Activated naive CD8-positive, alpha-beta T cell treated with anti-CD3 and anti-CD28 coated beads, Interleukin-2, amount 10 ng/mL, durations not matched to agents 7 days and 5 days (primary cell): ENCODE results near the gene CBX5. TPM values are rescaled to one million over a fixed set of nuclear protein-coding genes. Genes with fewer than 3 reads are reported as not detected.

Experiments used
- ATAC-seq: fragments of 150-1000 bp; cut with Tn5 transposase; one replicate; pipeline ENCODE4 v1.10.0; 2021; ENCODE audit warnings: low read depth, moderate library complexity
- POLR2A ChIA-PET: fragments of 350-600 bp; sonication (Branson Sonifier 250); formaldehyde crosslinking; loops from one replicate; lab custom pipeline; 2021; ENCODE audit warnings: antibody characterized with exemption; lab: Charles Lee
- DNase-seq: peaks from one replicate; pipeline ENCODE4 v3.0.0; 2021
- H3K27ac Mint-ChIP-seq: one replicate; pipeline ENCODE4 v1.8.0; 2022; ENCODE audit warnings: mild to moderate bottlenecking, mixed read lengths
- H3K27me3 Mint-ChIP-seq: one replicate; pipeline ENCODE4 v1.8.0; 2022; ENCODE audit warnings: mild to moderate bottlenecking, moderate library complexity, mixed read lengths
- H3K36me3 Mint-ChIP-seq: one replicate; pipeline ENCODE4 v1.8.0; 2021; ENCODE audit warnings: mild to moderate bottlenecking, mixed read lengths
- H3K4me1 Mint-ChIP-seq: one replicate; pipeline ENCODE4 v1.8.0; 2021; ENCODE audit warnings: mixed read lengths
- H3K4me3 Mint-ChIP-seq: one replicate; pipeline ENCODE4 v1.8.0; 2022; ENCODE audit warnings: mild to moderate bottlenecking, moderate library complexity, mixed read lengths
- H3K9me3 Mint-ChIP-seq: one replicate; pipeline ENCODE4 v1.8.0; 2021; ENCODE audit warnings: mixed read lengths
- total RNA-seq, 2 experiments: library from RNA; stranded (reverse); gene quantifications; one replicate each; pipeline ENCODE4 v1.2.3, GENCODE V29; 2021

Gene CBX5
- total RNA-seq, 2 experiments from 2014 or later: 113 TPM

DNA sequence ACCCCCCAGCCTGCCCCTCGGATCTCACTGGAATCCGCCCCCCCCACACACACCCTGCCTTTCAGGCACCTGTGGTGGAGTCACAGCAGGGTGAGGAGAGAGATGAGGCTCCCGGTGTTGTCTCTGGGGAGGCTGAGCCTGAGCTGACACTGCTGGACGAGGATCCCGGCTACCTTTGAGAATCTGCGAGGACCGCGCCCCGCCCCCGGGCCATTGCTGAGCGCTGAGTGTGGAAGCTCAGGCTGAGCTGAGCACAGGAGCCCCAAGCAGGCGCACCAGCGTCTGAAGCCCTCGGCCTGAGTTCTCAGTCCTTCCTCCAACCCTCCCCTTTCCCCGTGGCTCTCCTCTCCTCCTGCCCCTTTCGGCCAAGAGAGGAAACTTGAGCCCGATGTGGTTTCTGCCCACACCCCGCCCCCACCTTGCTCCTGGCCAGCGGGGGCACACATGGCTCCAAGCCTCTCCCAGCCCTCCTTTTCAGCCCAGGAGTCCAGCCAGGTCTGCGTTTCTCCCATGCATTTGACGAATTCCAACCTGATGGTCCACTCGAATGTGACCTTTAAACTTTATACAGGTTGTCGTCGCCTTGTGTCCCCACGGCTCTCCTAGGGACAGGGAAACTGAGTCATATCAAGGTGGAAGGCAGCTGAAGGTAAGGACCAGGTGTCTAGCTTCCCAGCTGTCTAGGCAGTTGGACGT is 21.0 kb upstream of the CBX5 start, which contains the start of gene NFE2:
Gene NFE2 (minus strand): TSS at position 284 of the 696 bp plus-strand sequence. CDS start 5,767 bp downstream, outside the sequence.
- Mint-ChIP-seq H3K9me3 (no peaks in the 10 kb centered on the region), H3K4me1 (peaks cover 19% of the 10 kb centered on the region), H3K4me3 (peak within 1 kb of the TSS; percentile 56), H3K27ac (no peak within 1 kb of the TSS), H3K27me3 (peaks cover 73% of the 10 kb centered on the region), H3K36me3 (no peaks in the 10 kb centered on the region)
- DNase-seq (peak; percentile 56), ATAC-seq (peak; percentile 72)
- POLR2A ChIA-PET: interaction anchor here (1.0 to 2.0 kb wide), 2 partner anchors 24 to 58 kb away, joined by 4 to 6 read pairs; partner anchors contain the start of gene COPZ1

DNA sequence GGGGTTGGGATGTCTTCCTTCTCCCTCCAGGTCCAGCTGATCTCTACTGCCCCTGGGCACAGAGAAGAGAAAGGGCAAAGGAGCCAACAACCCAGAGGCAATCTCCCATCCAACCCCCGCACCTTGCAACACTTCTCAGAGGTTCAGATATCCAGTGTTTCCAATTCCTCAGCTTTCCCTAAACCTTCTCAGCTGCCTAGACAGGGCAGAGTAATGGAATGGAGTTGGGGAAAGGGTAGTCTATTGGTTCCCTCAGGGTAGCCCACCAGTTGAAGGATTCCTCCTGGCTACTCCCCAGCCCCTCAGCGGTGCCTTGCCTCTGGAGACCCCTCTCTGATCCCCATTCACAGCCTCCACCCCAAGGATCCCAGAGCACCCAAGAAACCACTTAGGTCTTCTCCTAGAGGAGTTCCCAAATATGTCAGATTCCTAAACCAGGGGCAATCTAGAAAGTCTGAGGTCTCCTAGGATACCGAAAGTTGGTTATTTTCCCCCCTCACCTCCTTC is 20.4 kb upstream of the CBX5 start:
- Mint-ChIP-seq H3K27ac (no peak overlapping the region), H3K27me3 (peaks cover 77% of the 10 kb centered on the region), H3K4me1 (peaks cover 19% of the 10 kb centered on the region), H3K36me3 (no peaks in the 10 kb centered on the region), H3K4me3 (no peak overlapping the region), H3K9me3 (no peaks in the 10 kb centered on the region)
- no peak for DNase-seq
- ATAC-seq: no peak
- POLR2A ChIA-PET: interaction anchor here (1.0 to 2.0 kb wide), 3 partner anchors 17 to 58 kb away, joined by 3 to 6 read pairs (median 4); partner anchors contain the start of gene COPZ1

DNA sequence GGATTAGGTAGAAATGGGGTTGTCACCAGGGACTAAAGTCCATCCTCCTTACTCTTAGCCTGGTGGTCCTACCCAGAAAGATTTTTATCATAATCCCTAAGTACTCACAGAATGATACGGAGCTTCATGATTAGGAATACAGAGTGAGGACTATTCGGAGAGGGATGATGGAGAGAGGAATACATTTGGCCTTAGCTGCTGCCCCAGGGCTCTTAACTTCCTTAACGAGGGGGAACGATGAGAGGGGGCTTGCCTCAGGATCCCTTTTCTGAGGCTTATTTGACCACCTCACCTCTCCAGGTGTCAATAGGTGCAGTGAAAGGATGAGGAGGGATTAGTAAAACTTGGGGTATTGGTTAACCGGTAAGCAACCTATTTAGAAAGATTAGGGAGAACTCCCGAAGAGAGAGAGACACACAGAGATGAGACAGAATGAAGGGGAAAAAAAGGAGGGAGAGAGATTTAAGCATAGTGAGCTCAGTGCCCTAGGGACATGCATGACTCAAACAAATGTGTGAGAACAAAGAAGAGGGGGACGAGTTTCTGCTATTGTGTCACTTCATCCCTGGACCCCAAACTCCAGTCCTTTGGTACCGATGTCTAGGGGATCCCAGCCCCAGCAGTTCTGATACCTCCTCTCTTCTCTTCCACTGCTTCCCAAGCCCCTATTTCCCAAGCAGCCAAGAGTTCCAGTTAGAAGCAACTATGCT is 19.7 kb upstream of the CBX5 start:
- no peak for DNase-seq

DNA sequence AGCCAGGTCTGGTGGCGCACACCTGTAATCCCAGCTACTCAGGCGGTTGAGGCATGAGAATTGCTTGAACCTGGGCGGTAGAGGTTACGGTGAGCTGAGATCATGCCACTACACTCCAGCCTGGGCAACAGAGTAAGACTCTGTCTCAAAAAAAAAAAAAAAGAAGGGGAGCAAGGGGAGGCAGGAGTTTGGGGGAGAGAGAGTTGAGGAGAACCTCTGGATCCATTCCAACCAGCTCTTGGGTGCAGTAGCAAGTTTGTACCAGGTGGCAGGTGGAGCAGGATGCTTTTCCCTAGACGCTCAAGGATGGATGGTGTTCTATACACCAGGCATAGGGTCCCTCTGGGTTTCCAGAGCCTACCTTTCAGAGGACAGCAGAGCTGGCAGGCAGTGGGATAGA is 19.0 kb upstream of the CBX5 start:
- H3K4me3 Mint-ChIP-seq: no peak overlapping the region
- no peak for ATAC-seq

More for the DNA sequence above, 19.7 kb upstream of the CBX5 start:
- Mint-ChIP-seq H3K36me3 (no peaks in the 10 kb centered on the region), H3K27me3 (peaks cover 76% of the 10 kb centered on the region), H3K4me3 (no peak overlapping the region), H3K9me3 (no peaks in the 10 kb centered on the region), H3K4me1 (peaks cover 19% of the 10 kb centered on the region), H3K27ac (no peak overlapping the region)
- ATAC-seq: no peak
- POLR2A ChIA-PET: interaction anchor here (1.2 to 2.0 kb wide), 3 partner anchors 13 to 59 kb away, joined by 3 to 6 read pairs (median 4); no protein-coding TSS in a partner anchor

DNA sequence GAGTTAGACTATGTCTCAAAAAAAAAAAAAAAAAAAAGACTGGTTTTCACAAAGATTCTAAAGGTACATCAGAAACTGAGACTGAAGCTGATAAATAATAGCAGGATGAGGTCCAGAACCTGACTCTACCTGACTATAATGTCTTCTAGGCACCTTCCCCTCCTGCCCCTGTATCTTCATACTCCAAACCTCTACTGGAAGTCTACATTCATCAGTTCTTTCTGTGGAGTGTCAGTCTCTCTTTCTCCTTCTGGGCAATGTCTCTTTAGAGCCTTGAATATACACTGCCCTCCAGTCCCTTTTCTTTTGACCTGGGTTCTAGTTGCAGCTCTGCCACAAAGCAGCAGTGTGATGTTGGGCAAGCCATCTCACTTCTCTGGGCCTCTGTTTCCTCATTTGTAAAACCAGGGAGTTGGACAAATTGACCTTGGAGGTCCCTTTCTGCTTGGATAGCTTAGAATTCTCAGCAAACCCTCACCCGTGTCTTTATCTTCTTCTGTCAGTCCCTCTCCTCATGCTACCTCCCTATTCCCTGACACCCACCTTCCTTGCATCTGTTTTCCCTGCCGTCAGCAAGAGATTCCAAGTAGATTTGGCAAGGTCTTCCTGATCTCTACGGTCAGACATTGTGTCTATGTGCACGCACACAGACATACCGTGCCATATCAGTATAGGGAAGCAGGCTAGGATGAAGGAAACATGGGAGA is 16.6 kb upstream of the CBX5 start:
- H3K27ac Mint-ChIP-seq: no peak overlapping the region
- ATAC-seq: no peak
- DNase-seq: no peak
- H3K9me3 Mint-ChIP-seq: no peaks in the 10 kb centered on the region
- H3K4me1 Mint-ChIP-seq: peaks cover 10% of the 10 kb centered on the region
- H3K4me3 Mint-ChIP-seq: no peak overlapping the region
- peaks cover 47% of the 10 kb centered on the region for H3K27me3 Mint-ChIP-seq
- H3K36me3 Mint-ChIP-seq: no peaks in the 10 kb centered on the region
- POLR2A ChIA-PET: interaction anchor here (0.7 to 1.9 kb wide), 4 partner anchors 16 to 63 kb away, joined by 3 to 6 read pairs (median 4); partner anchors contain the start of genes CBX5, COPZ1 and HNRNPA1

More for the DNA sequence above, 19.0 kb upstream of the CBX5 start:
- no peaks in the 10 kb centered on the region for H3K36me3 Mint-ChIP-seq
- H3K4me1 Mint-ChIP-seq: peaks cover 12% of the 10 kb centered on the region
- H3K27ac Mint-ChIP-seq: no peak overlapping the region
- no peak for DNase-seq
- peaks cover 68% of the 10 kb centered on the region for H3K27me3 Mint-ChIP-seq
- H3K9me3 Mint-ChIP-seq: no peaks in the 10 kb centered on the region
- POLR2A ChIA-PET: interaction anchor here (1.5 kb wide), 1 partner anchor 12 kb away, joined by 4 read pairs; no protein-coding TSS in a partner anchor

DNA sequence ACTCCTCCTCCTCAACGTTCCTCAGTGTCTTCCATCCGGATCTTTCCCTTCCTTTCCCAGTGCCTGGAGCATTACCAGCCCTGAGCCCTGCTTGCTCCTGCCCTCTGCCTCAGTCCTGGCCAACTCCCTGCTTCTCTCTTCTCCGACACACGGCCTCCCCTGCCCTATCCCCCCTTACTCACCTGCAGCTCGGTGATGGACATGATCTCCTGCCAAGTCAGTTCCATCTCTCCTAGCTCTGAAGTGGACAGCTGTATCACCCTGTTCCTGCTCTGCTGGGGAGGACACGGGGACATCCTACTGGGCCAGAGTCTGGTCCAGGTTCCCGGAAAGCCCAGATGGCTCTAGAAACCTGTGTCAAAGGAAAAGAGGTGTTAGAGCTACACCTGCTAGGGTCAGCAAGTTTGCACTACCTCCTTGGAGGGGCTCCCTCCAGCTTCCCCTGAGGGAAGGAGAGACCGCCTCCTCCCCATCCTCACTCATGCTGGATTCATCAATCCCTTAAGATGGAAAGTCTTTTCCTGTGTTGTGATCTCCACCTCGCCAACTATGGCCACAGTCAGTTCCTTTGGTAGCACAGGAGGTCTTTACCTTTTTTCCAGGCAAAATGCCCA is 15.1 kb upstream of the CBX5 start:
- POLR2A ChIA-PET: interaction anchor here (1.9 to 4.6 kb wide), 2 partner anchors 15 to 64 kb away, joined by 5 to 16 read pairs; partner anchors contain the start of genes CBX5 and HNRNPA1
- Mint-ChIP-seq H3K4me3 (no peak overlapping the region), H3K27ac (no peak overlapping the region)

DNA sequence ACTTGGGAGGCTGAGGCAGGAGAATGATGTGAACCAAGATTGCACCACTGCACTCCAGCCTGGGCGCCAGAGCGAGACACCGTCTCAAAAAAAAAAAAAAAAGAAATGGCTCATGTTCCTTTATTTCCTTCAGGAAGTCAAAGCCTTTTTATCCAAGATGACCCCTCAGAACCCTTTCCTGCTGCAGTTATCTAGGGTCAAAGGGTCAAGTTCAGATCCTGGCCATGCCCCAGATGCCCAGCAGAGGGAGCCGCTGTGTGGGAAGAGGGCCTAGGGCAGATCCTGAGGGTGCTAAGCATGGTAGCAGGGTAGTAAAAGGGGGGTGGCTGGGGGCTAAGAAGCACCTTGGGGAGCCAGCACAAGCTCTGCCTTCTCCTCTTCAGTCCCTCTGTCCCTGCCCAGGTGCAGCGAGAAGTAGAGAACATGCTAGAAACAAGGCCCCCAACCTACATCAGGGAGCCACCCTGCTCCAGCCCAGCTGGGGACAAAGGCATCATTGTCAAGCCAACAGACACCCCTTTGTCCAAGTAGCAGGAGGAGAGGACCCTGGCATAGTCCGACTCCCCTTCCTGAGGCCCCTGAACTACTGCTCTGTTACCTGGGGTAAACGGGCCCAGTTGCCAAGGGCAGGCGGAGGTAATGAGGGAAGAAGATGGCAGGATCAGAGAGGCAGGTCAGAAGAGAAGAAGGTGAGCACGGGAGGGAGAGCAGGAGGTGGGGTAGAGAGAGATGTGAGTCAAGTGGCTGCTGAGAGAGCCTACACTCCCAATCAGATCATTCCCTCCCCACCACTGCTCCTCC is 14.4 kb upstream of the CBX5 start:
- Mint-ChIP-seq H3K9me3 (no peaks in the 10 kb centered on the region), H3K4me1 (no peaks in the 10 kb centered on the region), H3K27me3 (peaks cover 25% of the 10 kb centered on the region), H3K36me3 (no peaks in the 10 kb centered on the region), H3K27ac (no peak overlapping the region), H3K4me3 (no peak overlapping the region)
- DNase-seq (peak; percentile 73), ATAC-seq (peak; percentile 78)
- POLR2A ChIA-PET: interaction anchor here (0.7 to 4.6 kb wide), 3 partner anchors 9 to 65 kb away, joined by 5 to 16 read pairs (median 5); no protein-coding TSS in a partner anchor

More for the DNA sequence above, 15.1 kb upstream of the CBX5 start:
- Mint-ChIP-seq H3K36me3 (no peaks in the 10 kb centered on the region), H3K27me3 (peaks cover 32% of the 10 kb centered on the region), H3K9me3 (no peaks in the 10 kb centered on the region), H3K4me1 (peaks cover 2% of the 10 kb centered on the region)
- DNase-seq (no peak), ATAC-seq (no peak)

DNA sequence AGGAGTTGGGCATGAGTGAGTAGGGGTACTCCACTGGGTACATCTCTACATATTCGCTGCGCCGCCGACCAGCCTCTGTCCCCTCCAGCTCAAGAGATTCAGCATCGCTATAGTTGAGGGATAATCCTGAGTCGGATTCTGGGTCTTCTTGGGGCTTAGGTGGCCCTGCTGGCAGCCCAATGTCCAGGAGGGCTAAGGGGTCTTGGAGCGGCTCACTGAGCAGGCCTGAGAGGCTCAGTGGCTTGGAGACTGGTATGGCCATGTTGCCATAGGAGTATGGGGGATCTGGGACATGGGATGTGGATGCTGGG is 13.0 kb upstream of the CBX5 start:
- Mint-ChIP-seq H3K4me3 (no peak overlapping the region), H3K27ac (no peak overlapping the region), H3K27me3 (peaks cover 11% of the 10 kb centered on the region), H3K9me3 (no peaks in the 10 kb centered on the region), H3K4me1 (no peaks in the 10 kb centered on the region), H3K36me3 (peaks cover 3% of the 10 kb centered on the region)
- POLR2A ChIA-PET: interaction anchor here (1.0 to 5.3 kb wide), 4 partner anchors 12 to 154 kb away, joined by 3 to 27 read pairs (median 12); partner anchors contain the start of genes CBX5, COPZ1 and HNRNPA1
- DNase-seq (no peak), ATAC-seq (no peak)

DNA sequence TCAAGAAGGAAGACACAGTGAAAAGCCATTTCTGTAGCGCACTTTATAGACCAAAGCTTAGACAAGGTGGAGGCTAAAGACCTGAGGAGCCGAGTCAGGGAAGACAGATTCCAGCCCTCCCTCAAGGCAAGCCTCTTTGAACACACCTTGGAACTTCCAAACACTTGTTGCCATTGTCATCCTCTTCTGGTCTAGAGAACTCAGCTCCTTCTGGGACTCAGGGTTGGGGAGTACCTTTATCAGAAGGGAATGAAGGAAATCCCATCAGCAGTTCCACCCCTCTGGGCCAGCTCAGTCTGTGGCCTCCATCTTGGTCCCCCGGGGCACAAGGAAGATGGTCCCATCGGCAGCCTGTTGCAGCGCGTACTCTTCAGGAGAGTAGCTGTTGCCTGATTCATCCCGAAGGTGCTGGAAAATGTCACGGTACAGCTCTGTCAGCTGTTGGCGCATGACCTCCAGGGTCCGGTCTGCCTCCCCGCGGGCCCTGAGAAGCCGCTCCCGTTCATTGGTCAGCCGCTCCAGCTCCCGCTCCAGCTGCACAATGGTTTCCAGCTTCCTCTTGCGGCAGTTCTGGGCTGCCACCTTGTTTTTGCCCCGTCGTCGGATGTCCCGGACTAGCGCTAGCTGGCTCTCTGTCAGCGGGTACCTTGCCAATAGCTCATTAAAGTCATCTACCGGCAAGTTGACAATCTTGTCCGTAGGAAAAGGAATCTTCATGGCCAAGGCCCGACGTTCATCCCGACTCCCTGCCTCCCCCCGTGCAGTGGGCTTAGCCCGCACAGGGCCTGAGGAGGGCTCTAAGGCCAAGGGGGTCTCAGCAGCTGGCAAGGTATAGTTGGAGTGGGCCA is 12.4 kb upstream of the CBX5 start:
- H3K4me3 Mint-ChIP-seq: no peak overlapping the region
- peaks cover 8% of the 10 kb centered on the region for H3K27me3 Mint-ChIP-seq
- H3K4me1 Mint-ChIP-seq: peaks cover 2% of the 10 kb centered on the region
- H3K9me3 Mint-ChIP-seq: no peaks in the 10 kb centered on the region
- no peak for ATAC-seq
- peaks cover 6% of the 10 kb centered on the region for H3K36me3 Mint-ChIP-seq
- POLR2A ChIA-PET: interaction anchor here (0.7 to 5.3 kb wide), 7 partner anchors 8 to 154 kb away, joined by 3 to 27 read pairs (median 4); partner anchors contain the start of genes CBX5, COPZ1 and HNRNPA1
- DNase-seq: no peak
- H3K27ac Mint-ChIP-seq: no peak overlapping the region

DNA sequence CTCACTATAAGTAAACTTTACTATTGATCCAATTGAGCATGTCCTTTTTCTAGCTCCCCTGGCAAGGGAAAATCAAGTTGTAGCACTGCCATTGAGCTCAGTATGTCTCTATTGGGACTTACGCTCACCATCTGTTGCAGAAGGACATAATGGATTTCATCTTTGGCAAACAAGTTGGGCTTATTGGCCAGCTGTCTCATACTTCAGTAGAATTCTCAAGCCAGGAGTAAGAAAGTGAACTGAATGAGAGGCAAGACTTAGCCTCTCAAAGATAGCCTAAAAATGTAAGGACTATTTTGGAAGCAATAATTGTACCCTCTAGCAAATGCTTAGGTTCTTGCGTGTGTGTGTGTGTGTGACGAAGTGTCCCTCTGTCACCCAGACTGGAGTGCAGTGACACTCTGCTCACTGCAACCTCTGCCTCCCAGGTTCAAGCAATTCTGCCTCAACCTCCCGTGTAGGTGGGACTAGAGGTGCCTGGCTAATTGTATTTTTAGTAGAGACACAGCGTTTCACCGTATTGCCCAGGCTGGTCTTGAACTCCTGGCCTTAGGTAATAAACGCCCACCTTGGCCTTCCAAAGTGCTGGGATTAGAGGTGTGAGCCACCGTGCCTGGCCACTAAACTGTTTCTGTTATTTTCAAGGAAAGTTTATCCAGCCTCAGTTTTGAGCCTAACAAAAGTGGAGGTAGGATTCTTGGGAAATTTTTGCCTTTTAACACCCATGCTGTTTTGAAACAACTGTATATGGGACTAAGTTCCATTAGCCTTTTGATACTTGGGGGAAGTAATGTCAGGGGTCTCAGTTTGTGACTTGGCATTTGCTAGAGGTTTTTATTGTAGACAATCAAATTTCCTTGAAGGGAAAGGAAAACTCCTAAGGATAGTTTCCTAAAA is 7.6 kb upstream of the CBX5 start:
- DNase-seq (no peak), ATAC-seq (no peak)
- POLR2A ChIA-PET: interaction anchor here (0.7 to 5.3 kb wide), 9 partner anchors 7 to 210 kb away, joined by 3 to 27 read pairs (median 3); partner anchors contain the start of genes CBX5, HNRNPA1 and NCKAP1L
- Mint-ChIP-seq H3K4me1 (peaks cover 35% of the 10 kb centered on the region), H3K4me3 (no peak overlapping the region), H3K27me3 (no peaks in the 10 kb centered on the region), H3K27ac (no peak overlapping the region), H3K9me3 (no peaks in the 10 kb centered on the region), H3K36me3 (peaks cover 48% of the 10 kb centered on the region)
